DMS53 treated with DMSO at 0.1 percent for 48 hours (cell line): Measurements from ENCODE around the gene CIDEC.
A peak's percentile ranks its signal among the peaks of the same experiment; 100 is the strongest.
"Not testable (repeated sequence)": the region's sequence is repeated elsewhere in the genome, so short reads cannot be mapped to it uniquely, and the experiment has no call there.

Source experiments
- DNase-seq: peaks from one replicate; lab custom pipeline; 2025; ENCODE audit not compliant: unreplicated experiment; lab: John Stamatoyannopoulos, UW

CIDEC gene

DNA sequence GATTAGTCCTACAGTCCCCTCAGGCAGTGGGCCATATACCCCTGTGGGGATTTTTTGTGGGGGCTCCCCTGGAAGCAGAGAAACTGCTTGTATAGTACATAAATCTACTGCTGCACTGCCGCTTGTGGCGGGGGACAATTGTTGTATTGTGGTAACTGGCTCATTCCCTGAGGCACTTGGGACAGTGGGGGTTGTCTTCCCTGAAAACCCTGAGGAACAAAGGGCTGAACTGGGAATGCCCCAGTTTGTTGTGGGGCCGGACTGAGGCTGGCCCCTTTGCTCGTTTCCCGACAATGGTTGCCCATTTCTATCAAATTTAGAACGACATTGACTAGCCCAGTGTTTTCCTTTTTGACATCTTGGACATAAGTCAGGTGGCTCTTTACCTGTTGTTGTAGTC lies 28.7 kb downstream of the CIDEC start:
- DNase-seq, result not testable (repeated sequence)

DNA sequence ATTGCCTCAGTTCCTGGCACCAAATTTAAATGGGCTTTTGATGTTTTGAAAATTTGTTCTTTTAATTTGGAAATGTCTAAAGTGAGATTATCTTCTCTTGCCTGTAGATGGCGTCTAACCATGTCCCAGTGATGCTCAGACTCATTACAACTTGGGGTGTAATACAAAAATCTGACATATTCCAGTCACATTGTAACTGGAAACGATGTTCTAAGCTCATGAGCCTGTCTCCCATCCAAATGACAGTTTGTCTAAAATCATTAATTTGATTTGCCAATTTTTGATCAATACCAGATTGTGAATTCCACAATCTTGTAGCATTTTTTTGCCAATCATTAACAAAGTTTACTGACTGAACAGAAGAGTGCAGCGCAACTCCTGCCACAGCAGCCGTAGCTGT lies 31.2 kb downstream of the CIDEC start:
- DNase-seq, result not testable (repeated sequence)

DNA sequence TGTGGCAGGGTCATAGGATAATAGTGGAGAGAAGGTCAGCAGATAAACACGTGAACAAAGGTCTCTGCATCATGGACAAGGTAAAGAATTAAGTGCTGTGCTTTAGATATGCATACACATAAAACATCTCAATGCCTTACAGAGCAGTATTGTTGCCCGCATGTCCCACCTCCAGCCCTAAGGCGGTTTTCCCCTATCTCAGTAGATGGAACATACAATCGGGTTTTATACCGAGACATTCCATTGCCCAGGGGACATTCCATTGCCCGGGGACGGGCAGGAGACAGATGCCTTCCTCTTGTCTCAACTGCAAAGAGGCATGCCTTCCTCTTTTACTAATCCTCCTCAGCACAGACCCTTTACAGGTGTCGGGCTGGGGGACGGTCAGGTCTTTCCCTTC lies 32.2 kb downstream of the CIDEC start:
- not testable (repeated sequence) for DNase-seq

DNA sequence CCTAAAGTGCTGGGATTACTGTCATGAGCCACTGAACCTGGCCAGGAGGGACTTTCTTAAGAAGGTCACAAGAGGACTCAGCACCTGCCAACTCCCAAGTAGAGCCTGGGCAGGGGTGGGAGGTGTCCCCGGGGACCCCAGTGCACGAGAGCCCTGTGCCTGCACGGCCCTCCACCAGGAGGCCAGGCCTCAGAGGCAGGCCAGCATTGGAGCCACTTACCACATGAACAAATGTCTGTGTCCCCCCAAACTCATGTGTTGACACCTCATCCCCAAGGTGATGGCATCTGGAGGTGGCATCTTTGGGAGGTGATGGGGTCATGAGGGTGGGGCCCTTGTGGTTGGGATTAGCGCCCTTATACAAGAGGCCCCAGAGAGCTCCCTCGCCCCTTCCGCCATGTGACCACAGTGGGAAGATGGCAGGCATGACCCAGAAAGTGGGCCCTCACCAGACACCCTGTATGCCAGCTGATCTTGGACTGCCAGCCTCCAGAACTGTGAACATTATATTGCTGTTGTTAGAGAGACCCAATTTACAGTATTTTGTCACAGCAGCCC lies 33.0 kb downstream of the CIDEC start:
- no peak for DNase-seq

DNA sequence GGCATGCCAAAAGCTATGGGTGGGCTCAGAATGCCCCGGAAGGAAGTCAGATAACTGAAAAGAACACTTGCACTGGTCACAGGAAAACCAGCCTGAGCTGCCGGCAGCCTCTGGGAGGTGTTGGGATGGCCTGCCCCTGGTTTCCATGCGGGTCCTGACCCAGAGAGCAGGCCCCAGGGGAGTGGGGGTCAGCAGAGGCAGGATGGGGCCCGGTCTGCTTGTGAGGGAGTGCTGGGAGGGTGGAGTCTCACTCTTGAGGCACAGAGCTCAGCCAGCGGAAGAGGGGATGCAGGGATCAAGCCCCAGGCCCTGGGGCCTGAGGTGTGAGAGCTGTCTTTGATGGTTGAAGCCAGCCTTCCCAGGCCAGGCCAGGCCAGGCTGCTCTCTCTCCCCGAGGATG lies 33.8 kb downstream of the CIDEC start:
- no peak for DNase-seq

DNA sequence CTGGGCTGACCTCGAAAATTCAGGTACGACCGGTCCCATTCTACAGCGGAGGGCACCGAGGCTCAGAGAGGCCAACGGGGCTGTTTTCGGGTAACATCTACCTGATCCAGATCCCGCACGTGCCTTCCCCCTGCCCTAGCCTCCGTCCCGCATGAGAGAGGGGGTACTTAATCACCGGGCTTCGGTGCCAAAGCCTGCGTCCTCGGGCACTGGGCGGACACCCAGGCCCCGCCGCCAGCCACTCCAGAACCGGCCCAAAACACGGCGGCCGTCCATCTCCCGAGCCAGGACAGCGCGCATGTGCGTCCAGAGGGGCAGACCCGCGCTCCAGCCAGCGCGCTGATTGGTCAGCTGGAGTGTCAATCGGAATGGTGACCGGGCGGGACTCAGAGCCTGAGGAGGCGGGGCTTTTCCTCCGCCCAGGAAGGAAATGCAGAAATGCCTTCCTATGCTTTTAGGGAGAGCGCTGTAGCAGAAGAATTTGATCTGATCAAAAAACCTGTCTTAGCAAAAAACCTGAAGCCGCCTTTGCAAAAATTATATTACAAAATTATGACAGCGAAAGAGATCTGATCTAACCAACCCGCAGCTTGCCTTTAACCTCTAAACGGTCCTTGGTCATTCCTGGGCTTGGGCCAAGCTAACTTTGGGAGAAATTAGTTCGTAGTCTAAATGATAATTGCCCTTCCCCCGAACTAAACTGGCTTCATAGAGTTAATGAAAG lies 36.2 kb downstream of the CIDEC start, which contains the start of gene RPUSD3:
TSS of gene RPUSD3 (minus strand) at position 294 of the 724 bp plus-strand sequence. CDS start at position 276, 18 bp downstream.
- DNase-seq, result peak; percentile 30

DNA sequence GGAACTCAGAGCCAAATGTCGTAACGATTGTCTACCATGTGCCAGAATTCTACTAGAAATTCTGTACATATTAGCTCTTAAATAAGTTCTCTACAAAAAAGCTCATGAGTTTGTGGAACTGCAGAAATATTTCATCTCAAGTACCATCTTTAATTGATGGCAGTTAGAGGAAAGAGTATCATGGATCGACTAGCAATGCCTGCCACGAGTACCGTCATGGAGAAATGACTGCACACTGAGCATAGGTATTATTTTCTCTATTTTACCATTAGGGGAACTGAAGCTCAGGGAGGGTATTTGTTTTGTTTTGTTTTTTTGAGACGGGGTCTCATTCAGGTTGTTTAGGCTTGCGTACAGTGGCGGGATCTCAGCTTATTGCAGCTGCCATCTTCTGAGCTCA lies 39.0 kb downstream of the CIDEC start:
- DNase-seq, result no peak

DNA sequence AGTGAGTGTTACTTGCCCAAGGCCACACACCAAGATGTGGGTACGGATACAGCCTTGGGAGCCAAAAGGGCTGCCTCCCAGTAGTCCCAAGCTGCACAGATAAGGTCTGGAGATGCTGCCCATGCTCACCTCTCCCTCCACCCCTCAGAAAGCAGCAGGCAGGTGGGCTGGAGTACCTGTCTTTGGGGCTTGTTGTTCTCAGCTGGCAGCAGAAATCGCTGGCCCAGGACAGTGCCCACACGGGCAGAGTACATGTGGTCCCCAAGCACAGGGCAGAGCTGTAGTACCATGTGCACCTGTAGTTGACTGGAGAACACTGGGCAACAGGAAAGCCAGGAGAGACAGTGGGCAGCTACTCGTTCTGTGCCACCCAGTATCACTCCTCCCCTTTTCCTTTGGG lies 41.2 kb downstream of the CIDEC start:
- no peak for DNase-seq

DNA sequence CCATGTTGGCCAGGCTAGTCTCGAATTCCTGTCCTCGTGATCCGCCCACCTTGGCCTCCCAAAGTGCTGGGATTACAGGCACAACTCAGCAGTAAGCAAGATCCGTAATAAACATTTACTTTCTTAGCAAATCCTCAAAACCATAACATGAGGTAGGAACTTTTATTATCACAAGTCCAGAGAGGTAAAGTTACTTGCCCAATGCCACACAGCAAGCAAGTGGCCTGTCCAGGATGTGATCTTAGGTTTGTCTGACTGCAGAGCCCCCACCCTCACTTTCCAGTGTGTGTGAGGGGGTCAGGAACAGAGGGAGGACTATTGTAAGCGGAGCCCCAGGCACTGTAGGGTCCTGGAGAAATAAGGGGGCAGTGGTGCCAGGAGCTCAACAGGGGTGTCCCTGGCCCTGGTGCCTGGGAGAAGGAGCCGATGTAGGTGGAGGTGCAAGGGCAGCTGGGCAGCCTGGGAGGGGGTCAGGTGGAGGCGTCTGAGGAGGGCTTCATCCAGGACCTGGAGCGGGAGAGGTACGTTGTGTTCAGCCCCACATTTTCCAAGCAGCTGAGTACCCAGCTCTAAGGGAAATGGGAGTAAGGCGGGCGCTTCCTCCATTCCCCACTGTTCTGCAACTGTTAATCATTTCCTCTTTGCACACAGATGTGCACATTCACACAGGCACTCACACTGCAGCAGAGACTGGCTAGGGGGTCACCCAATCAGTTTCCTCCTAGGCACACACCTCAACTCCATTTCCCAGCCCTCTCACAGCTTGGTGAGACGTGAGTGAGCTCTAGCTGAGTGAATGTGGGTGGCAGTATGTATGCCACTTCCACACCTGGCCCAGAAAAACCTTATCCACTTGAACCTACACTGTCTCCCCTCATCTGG lies 42.1 kb downstream of the CIDEC start:
- no peak for DNase-seq

DNA sequence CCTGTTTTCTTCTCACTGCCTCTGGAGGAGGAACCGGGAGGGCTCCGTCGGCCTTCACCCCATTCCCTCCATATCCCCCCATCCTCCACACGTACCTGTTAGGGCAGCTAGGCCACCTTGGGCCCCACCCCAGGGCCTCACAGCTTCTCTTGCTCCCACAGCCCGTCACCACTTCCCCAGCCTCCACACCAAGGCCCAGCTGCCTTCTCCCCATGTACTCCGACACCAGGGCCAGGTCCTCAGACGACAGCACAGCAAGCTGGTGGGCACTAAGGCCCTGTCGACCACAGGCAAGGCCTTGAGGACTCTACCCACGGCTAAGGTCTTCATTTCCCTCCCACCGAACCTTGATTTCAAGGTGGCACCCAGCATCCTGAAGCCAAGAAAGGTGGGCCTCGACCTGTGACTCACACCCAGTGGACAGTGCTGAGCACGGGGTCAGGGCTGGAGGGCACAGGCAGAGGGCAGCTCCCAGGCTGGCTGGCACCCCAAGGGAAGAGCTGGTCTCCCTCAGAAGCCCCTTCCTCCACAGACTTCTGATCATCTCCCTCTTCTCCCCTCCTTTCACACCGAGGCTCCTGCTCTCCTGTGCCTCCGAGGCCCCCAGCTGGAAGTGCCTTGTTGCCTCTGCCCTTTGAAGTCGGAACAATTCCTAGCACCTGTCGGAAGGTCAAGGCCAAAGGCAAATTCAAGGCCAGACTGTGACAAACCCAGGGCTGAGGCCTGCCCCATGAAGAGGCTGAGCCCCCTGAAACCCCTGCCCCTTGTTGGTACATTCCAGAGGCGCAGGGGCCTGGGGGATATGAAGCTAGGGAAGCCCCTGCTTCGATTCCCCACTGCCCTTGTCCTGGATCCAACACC lies 45.3 kb downstream of the CIDEC start:
- no peak for DNase-seq

DNA sequence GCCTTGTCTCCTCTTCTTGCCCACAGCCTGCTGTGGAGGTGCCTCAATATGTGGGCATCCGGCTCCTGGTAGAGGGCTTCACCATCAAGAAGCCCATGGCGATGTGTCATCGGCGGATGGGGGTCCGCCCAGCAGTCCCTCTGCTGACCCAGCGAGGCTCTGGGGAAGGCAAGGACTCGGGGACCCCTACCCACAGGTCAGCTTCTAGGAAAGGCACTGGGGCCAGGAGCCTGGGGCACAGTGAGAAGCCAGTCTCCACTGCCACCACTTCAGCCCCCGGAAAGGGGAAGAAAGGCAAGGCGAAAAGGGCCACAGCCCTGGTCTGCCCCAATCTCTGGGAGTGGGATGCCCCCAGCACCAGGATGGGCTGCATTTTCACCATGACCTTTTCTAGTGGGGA lies 47.0 kb downstream of the CIDEC start:
- DNase-seq, result no peak

DNA sequence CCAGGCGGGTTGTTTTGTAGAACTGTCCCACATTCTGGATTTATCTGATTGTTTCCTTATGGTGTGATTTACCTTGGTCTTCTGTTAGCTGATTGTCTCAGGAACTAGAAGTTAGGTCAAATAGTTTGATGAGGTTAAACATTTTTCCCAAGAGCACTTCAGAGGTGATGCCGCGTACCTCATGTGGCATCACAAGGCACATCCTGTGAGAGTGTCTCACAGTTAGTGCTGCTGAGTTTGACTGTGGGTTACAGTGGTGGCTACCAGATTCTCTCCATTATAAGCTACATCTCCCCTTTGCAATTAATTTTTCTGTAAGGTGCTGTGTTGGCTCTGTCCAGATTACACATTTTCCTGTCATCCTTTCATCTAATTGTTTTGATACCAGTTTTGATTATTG lies 48.8 kb downstream of the CIDEC start:
- DNase-seq, result no peak

DNA sequence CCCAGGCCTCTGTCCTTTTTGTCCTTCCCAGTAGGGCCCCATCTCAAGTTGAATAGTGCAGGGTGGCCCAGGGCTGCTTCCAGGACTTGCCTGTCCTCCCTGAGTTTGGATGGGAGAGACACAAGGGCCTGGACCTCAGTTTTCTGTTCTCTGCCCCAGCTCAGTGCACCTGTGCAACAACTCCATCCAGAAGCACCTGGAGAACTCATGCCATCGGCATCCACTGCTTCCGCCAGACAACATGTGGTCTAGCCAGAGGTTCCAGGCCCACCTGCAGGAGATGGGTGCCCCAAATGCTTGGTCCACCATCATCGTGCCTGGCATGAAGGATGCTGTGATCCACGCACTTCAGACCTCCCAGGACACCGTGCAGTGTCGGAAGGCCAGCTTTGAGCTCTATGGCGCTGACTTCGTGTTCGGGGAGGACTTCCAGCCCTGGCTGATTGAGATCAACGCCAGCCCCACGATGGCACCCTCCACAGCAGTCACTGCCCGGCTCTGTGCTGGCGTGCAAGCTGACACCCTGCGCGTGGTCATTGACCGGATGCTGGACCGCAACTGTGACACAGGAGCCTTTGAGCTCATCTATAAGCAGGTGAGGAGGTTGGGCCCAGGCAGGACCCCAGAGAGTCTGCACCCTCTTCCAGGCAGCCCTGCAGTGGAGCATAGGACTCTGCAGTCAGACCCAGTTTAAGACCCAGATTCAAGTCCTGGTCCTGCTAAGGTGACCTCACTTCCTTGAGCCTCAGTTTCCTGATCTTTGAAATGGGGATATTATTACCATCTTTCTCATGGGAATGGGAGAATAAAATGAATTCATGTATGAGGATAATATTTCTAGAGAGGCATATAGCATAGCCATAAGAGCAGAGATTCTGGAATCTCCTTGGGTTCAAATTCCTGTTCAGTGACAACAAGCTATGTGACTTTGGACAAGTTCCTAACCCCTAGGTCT lies 51.0 kb downstream of the CIDEC start:
- no peak for DNase-seq

DNA sequence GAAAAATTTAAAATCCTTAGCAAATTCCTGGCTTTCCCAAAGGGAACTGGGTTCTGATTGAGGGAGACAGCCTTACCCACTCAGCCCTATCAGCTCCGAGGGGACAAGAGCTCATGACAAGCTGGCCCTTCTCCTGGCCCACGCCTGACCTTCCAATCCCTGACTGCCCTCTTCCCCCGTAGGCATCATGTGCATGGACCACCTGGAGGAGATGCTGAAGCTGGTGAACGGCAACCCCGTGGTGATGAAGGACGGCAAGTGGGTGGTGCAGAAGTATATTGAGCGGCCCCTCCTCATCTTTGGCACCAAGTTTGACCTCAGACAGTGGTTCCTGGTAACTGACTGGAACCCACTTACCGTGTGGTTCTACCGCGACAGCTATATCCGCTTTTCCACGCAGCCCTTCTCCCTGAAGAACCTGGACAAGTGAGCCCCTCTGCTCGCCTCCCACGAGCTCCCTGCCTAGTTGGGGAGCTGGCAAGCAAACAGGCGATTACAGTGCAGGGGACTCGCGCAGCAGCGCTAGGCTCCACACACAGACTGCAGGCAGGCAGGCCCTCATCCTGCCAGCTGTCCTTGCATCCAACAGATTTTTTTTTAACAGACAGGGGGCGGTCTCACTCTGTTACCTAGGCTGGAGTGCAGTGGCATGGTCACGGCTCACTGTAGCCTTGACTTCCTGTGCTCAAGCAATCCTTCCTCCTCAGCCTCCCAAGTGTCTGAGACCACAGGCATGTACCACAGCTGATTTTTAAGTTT lies 53.1 kb downstream of the CIDEC start:
- DNase-seq, result no peak

DNA sequence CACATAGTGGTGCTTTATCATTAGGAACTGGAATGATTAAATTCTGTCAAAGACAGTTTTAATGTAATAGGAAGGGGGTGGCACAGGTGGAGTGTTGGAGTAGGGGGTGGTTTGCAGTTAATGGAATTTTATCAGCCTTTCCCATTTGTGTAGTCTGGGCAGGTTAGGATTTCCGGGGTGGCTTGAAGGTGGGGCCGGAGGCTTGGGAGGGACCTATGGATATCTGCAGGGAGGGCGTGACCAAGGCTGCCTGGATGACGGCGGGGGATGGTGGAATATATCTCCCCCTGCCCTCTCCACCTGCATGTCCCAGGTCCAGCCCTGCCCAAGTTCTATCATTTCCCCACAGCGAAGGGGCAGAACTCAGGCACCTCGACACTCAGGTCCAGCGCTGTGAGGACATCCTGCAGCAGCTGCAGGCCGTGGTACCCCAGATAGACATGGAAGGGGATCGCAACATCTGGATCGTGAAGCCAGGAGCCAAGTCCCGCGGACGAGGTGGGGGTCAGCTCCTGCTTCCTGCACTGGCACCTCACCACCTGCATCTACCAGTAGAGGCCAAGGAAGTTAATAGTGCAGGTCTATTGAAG lies 54.5 kb downstream of the CIDEC start:
- no peak for DNase-seq

DNA sequence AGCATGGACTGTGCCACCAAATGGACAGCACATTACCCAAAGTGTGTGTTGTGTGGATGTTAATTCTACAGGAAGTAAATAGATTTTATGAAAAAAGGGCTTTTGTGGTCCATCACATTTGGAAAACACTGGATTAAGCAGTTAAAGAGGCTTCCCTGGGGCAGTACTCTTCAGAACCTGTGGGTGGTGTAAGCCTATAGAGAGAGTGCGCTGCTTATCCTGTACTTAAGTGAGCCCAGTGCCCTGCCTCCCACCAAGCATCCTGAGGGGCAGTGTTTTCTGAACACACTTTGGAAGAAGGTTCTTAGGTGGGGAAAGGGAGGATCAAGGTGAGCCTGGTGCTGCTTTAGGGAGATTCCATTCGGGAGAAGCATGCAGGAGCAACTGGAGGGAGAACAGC lies 59.1 kb downstream of the CIDEC start:
- no peak for DNase-seq

DNA sequence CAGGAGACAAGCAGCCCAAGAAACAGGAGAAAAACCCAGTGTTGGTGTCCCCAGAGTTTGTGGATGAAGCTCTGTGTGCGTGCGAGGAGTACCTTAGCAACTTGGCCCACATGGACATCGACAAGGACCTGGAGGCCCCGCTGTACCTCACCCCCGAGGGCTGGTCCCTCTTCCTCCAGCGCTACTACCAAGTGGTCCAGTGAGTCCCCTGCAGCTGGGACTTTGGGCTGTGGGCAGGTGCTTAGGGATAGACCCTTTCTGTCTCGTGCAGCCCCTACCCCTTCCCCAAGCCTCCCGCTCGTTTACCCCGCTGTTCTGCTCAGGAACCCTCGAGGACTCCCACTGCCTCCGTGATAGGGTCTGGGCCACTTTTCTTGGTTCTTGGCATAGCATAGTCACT lies 59.5 kb downstream of the CIDEC start:
- DNase-seq, result no peak

DNA sequence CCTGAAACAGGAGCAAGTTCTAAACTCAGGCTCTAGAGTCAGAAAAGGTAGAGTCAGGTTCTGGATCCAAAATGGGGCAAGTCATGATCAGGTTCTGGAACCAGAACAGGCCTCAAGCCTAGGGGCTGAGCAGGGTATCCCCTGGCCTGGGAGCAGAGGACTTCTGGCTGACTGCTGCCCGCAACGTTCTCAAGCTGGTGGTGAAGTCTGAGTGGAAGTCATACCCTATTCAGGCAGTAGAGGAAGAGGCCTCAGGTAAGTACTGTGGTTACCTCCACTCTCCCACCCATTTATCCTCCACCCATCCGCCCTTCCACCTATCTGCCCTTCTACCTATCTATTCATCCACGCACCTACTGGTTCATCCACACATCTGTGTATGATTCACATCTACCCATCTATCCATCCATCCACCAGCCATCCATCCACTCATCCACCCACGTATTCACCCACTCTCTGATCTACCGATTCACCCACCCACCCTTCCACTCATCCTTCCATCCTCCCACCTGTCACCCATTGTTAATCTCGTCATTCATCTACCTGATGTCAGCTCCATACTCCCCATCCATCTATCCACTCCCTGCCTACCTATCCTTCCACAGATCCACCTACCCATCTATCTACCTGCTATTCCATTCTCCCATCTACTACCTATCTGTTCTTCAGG lies 61.3 kb downstream of the CIDEC start:
- no peak for DNase-seq
